HG02610 (cell line): Measurements from ENCODE around the gene RAB20.
"Not testable (repeated sequence)": the region's sequence is repeated elsewhere in the genome, so short reads cannot be mapped to it uniquely, and the experiment has no call there.

Source experiments
- ATAC-seq: cut with Tn5 transposase; IDR thresholded peaks from one replicate; pipeline ENCODE4 v1.9.1; 2021; ENCODE audit warnings: mild to moderate bottlenecking, moderate library complexity; ENCODE audit not compliant: unreplicated experiment

The RAB20 gene

GRCh38 chr13:110495376-110495775 lies 66.1 kb downstream of the RAB20 start:
- ATAC-seq: no peak

DNA sequence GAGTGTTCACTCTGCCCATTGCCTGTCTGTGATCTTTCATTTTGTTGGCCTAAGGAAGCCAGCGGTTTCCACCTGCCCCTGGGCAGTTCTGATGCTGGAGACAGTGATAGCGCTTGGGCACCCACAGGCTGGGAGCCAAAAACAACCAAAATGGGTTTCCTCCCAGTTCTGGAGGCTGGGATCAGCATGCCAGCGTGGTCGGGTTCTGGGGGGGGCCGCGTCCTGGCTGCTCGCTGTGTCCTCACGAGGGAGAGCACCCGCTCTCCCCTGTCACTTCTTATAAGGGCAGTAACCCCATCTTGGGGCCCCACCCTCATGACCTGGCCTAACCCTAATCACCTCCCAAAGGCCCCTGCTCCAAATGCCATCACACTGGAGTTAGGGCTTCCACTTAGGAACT lies 67.9 kb downstream of the RAB20 start:
- no peak for ATAC-seq

DNA sequence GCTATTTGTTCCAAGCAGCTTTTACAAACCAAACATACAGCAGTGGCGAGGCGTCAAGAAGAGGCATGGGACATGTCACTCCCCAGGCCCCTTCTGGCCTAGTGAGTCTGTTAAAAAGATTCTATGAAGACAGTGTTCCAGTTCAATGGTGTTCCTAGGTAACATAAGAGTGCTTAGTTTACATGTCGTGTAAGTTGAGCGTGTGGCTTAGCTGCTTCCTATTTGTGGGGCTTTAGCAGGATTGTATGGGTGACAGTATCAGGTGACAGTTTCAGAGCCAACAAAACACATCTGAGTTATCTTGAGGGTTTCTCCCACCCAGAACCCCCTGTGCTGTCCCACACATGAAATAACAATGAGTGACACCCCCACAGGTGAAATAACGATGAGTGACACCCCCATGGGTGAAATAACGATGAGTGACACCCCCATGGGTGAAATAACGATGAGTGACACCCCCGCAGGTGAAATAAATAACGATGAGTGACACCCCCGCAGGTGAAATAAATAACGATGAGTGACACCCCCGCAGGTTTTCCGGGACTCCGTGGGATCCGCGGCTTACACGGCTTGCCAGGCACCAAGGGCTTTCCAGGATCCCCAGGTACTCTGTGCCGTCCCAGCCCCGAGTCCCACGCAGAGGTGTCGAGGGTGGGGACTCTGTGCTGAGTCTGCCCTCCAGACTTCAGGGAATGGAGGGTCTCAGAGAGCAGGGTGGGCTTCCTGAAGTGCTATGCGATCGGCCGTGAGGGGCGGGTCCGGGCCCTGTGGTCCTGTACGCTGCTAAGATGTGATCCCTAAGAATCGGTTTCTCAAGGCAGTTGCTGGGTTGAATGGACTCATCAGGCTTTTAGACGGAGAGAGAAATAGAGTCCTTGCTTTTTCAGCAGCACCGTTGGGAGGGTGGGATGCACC lies 68.6 kb downstream of the RAB20 start:
- no peak for ATAC-seq

DNA sequence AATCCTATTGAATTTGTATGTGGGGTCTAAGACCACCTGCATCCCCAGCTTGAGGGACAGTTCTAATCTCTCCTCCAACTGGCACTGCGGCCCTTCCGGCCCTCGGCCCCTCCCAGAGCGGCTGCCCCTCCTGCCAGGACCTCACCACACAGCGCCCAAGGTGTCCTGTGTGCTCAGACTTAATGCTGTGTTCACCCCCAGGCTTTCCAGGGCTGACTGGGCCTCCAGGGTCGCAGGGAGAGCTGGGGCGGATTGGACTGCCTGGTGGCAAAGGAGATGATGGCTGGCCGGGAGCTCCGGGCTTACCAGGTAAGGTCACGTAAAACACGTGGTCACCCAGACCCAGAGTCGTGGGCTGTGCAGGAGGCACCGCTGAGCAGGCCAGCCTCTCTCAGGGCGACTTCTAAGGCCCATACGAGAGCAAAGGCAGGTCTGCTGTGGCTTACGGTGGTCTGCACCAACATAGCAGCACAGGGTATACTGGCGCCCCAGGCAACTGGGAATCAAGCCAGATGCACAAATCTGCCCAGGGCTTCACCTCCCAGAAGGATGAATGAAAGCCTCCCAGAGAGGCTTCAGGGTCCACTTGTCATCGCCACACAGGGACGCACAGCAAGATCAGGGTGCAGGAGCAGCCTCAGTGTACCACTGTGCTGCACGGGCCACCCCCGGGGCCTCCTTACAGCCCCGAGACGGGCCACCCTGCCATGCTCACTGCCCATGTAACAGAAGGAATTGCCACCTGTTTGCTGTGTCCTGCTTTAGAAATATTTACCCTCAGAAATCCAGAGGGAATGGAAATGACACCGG lies 69.4 kb downstream of the RAB20 start:
- ATAC-seq: no peak

GRCh38 chr13:110490009-110490770 lies 71.3 kb downstream of the RAB20 start:
- no peak for ATAC-seq

DNA sequence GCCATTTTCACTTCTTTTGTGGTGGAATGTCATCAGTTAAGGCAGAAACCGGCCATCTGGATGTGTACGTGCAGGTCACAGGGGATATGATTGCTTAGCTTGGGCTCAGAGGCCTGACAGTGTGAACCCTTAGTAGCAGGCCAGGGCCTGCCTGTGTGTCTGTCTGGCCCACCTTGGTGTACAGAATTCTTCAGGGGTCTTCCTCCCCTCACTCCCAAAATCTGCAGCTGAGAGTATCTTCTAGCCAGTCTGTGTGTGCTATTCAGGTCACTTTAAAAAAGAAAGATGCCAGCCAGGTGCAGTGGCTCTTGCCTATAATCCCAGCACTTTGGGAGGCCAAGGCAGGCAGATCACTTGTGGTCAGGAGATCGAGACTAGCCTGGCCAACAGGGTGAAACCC lies 74.6 kb downstream of the RAB20 start:
- not testable (repeated sequence) for ATAC-seq

DNA sequence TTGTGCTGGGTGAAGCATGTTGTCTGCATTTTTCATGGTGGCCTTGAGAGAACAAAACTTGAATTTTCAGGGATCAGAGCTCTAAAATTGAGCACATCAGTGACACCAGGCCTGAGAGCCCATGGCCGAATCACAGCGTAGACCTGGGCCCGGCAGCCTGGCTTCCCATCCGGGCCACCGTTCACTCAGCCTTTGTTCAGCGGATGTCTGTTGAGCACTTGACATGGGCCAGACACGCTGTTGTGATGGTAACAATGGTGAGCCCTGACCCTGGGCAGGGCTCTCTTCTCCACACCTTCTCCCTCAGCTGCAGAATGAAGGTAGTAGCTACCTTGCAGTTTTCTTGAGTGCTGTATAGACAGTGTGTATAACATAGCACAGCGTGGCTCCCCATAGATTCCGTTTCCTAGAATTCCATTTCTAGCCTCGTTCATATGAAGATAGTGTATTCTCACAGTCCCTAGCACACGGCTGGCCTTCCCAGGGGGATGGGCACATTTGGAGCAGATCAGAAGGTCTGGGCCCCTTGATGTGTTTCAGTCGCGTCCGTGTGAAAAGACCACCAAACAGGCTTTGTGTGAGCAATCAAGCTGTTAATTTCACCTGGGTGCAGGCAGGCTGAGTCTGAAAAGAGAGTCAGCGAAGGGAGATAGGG lies 75.3 kb downstream of the RAB20 start:
- ATAC-seq: no peak

DNA sequence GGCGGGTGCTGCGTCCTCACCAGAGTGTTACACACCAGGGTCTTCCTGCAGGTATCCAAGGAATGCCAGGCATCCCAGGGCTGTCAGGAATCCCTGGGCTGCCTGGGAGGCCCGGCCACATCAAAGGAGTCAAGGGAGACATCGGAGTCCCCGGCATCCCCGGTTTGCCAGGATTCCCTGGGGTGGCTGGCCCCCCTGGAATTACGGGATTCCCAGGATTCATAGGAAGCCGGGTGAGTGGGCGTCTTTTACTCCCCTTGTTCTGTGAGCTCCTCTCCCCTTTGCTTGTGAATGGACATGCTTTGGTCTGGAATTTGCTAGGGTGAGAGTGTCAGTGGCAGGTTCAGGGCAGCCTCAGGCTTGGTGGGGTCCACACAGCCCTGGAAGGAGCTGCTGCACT lies 75.9 kb downstream of the RAB20 start:
- ATAC-seq: no peak

DNA sequence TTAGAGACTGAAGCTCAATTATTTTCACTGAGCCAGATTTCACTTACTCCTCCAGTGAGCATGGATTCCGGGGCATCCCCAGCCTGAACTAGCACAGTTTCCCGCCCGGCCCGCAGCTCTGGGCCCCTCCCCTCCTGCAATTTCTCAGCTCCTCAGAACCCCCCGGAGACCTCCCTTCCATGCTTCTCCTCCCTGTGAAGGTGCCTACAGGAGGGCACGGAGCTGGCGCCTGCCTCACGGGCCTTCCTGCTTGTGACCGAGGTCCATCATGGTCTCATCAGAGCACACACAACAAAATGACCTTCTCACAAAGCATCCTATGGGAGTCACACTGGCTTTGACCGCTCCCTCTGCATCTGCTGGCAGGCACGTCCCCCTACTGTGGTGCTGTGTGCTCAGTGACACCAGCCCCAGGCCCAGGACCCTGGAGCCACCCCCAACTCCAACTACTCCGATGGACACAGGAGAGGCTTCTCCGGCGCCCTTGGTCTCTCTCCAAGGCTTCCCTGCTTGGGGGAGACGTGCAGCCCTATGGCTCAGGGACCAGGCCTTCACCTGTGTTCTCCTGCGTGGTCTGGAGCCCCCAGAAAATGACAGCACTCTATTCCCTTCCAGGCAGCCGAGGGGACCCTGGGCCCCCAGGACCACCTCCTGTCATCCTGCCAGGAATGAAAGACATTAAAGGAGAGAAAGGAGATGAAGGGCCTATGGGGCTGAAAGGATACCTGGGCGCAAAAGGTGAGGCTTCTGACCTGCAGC lies 77.1 kb downstream of the RAB20 start:
- ATAC-seq: no peak

- no peak for ATAC-seq
Observed at GRCh38 chr13:110483386-110483968, 78.0 kb downstream of the RAB20 start.

DNA sequence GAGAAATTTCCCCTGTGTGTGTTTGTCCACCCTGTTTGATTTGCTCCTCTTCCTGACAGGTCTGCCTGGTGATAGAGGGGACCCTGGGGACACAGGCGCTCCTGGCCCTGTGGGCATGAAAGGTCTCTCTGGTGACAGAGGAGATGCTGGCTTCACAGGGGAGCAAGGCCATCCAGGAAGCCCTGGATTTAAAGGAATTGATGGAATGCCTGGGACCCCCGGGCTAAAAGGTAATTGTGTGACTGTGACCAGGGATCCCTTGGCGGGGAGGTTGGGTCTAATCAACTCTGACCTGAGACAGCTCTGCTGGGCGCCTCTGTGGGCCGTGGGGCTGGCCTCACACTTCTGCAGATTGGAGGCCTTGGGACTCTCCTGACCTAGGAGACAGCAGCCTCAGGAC lies 81.4 kb downstream of the RAB20 start:
- ATAC-seq: no peak

DNA sequence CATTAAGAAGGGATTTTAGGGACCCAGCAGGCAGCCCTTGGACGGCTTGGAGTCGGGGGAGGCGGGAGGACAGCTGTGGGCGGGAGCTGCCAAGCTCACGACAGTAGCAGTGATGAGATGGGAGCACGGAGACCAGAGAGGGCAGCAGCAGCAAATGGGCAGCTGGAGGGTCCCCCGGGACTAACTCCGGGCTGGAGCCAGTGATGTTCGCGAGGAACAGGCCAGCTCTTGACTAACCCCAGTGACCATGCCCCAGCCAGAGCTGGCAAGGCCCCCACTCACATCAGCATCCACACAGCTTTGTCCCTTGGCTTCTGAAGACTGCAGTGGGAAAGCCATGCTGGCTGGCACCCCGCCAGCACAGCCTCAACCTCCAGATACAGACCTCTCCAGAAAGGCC lies 81.9 kb downstream of the RAB20 start:
- no peak for ATAC-seq

- no peak for ATAC-seq
Observed at GRCh38 chr13:110479215-110479545, 82.3 kb downstream of the RAB20 start.

GRCh38 chr13:110478405-110479214 lies 82.9 kb downstream of the RAB20 start:
- ATAC-seq: no peak

GRCh38 chr13:110477706-110478245 lies 83.7 kb downstream of the RAB20 start:
- no peak for ATAC-seq

GRCh38 chr13:110476220-110476617 lies 85.3 kb downstream of the RAB20 start:
- ATAC-seq: no peak

- no peak for ATAC-seq
Observed at GRCh38 chr13:110475550-110476219, 85.8 kb downstream of the RAB20 start.

DNA sequence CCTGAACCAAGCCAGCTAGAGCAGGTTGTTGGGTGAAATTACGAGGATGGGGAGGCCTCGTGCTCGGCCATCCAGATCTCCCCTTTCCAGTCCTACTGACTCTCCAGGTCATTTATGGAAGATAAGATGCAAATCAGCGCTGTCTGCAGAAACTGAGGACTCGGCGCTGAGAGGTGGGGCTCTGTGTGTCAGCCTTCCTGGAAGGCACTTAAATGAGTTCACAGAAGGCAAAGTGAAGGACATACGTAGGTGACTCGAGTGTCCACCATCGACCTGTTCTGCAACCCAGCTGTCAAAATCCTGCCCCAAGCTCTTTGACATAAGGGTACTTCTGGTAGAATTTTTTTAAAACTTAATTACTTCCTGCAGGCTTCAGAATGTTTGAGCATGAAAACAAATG lies 86.4 kb downstream of the RAB20 start:
- ATAC-seq: no peak
